HepG2 (cell line): ENCODE data around the gene ZNF772. TPM values are rescaled to one million over a fixed set of nuclear protein-coding genes. Genes with fewer than 3 reads are reported as not detected.

Source experiments
- BATF2 ChIP-seq: sonication (generic); formaldehyde crosslinking; IDR thresholded peaks from 2 replicates; pipeline ENCODE4 v1.8.0; 2022; ENCODE audit warnings: mild to moderate bottlenecking, missing genetic modification reagents, moderate library complexity
- BHLHE40 ChIP-seq: IDR thresholded peaks from 2 replicates; pipeline ENCODE4 v1.6.1; 2011; ENCODE audit warnings: low read length, improper control_type of control experiment
- CBX5 ChIP-seq: sonication (generic); formaldehyde crosslinking; IDR thresholded peaks from 2 replicates; pipeline ENCODE4 v1.4.0; 2020; ENCODE audit warnings: missing genetic modification reagents, borderline replicate concordance
- CENPX ChIP-seq: sonication (generic); formaldehyde crosslinking; IDR thresholded peaks from 2 replicates; pipeline ENCODE4 v1.9.0; 2021; ENCODE audit warnings: mild to moderate bottlenecking, missing genetic modification reagents, moderate library complexity
- ELF4 ChIP-seq: sonication (generic); formaldehyde crosslinking; IDR thresholded peaks from 2 replicates; pipeline ENCODE4 v1.5.0; 2020; ENCODE audit warnings: missing genetic modification reagents, mild to moderate bottlenecking, moderate library complexity, borderline replicate concordance
- FOXK1 ChIP-seq: sonication (generic); formaldehyde crosslinking; IDR thresholded peaks from 2 replicates; pipeline ENCODE4 v1.4.0; 2020; ENCODE audit warnings: low read depth, missing genetic modification reagents, borderline replicate concordance
- FOXM1 ChIP-seq: sonication (generic); formaldehyde crosslinking; IDR thresholded peaks from 2 replicates; pipeline ENCODE4 v1.5.0; 2020; ENCODE audit warnings: missing genetic modification reagents
- FOXP4 ChIP-seq: sonication (generic); formaldehyde crosslinking; IDR thresholded peaks from 2 replicates; pipeline ENCODE4 v1.4.0; 2020; ENCODE audit warnings: missing genetic modification reagents
- HNRNPK ChIP-seq: fragments of 200-400 bp; formaldehyde crosslinking; IDR thresholded peaks from 2 replicates; pipeline ENCODE4 v1.6.1; 2018; ENCODE audit warnings: low read length, low read depth, moderate library complexity, mild to moderate bottlenecking; ENCODE audit not compliant: poor library complexity, severe bottlenecking
- JUNB ChIP-seq: sonication (generic); formaldehyde crosslinking; IDR thresholded peaks from 2 replicates; pipeline ENCODE4 v1.8.0; 2022; ENCODE audit warnings: missing genetic modification reagents, mild to moderate bottlenecking, borderline replicate concordance
- MIER2 ChIP-seq: IDR thresholded peaks from 2 replicates; pipeline ENCODE4 v1.6.1; 2016; ENCODE audit warnings: missing biosample characterization, missing genetic modification reagents
- NR2C2 ChIP-seq: sonication (generic); formaldehyde crosslinking; IDR thresholded peaks from 2 replicates; pipeline ENCODE4 v1.4.0; 2020; ENCODE audit warnings: missing genetic modification reagents, mild to moderate bottlenecking, moderate library complexity, borderline replicate concordance
- PBX2 ChIP-seq: IDR thresholded peaks from 2 replicates; pipeline ENCODE4 v1.6.1; 2016; ENCODE audit warnings: control low read depth
- PHB2 ChIP-seq: fragments of 450-650 bp; IDR thresholded peaks from 2 replicates; pipeline ENCODE4 v1.6.1; 2018; ENCODE audit not compliant: partially characterized antibody
- SNAPC5 ChIP-seq: sonication (generic); formaldehyde crosslinking; IDR thresholded peaks from 2 replicates; pipeline ENCODE4 v1.8.1; 2023; ENCODE audit warnings: mild to moderate bottlenecking, missing genetic modification reagents, borderline replicate concordance
- ZC3H13 ChIP-seq: sonication (generic); formaldehyde crosslinking; IDR thresholded peaks from 2 replicates; pipeline ENCODE4 v1.8.1; 2023; ENCODE audit warnings: mild to moderate bottlenecking, missing genetic modification reagents, moderate library complexity
- ZMYM2 ChIP-seq: sonication (generic); formaldehyde crosslinking; IDR thresholded peaks from 2 replicates; pipeline ENCODE4 v1.8.0; 2022; ENCODE audit warnings: mild to moderate bottlenecking, missing genetic modification reagents
- ZNF260 ChIP-seq: sonication (generic); formaldehyde crosslinking; IDR thresholded peaks from 2 replicates; pipeline ENCODE4 v1.4.0; 2020; ENCODE audit warnings: missing genetic modification reagents, low read depth, mild to moderate bottlenecking, borderline replicate concordance
- ZNF354B ChIP-seq: sonication (generic); formaldehyde crosslinking; IDR thresholded peaks from 2 replicates; pipeline ENCODE4 v1.8.0; 2022; ENCODE audit warnings: mild to moderate bottlenecking, missing genetic modification reagents
- ZNF614 ChIP-seq: IDR thresholded peaks from 2 replicates; pipeline ENCODE4 v1.6.1; 2018; ENCODE audit warnings: missing biosample characterization, missing genetic modification reagents, inconsistent platforms, borderline replicate concordance
- ZNF672 ChIP-seq: sonication (generic); formaldehyde crosslinking; IDR thresholded peaks from 2 replicates; pipeline ENCODE4 v1.8.1; 2022; ENCODE audit warnings: missing genetic modification reagents
- ZNF7 ChIP-seq: IDR thresholded peaks from 2 replicates; pipeline ENCODE4 v1.6.1; 2016; ENCODE audit warnings: missing biosample characterization, missing genetic modification reagents
- ZNF710 ChIP-seq: sonication (generic); formaldehyde crosslinking; IDR thresholded peaks from 2 replicates; pipeline ENCODE4 v1.5.0; 2020; ENCODE audit warnings: mild to moderate bottlenecking, missing genetic modification reagents, borderline replicate concordance
- ZNF816 ChIP-seq: sonication (generic); formaldehyde crosslinking; IDR thresholded peaks from 2 replicates; pipeline ENCODE4 v1.8.0; 2022; ENCODE audit warnings: missing genetic modification reagents, mild to moderate bottlenecking, borderline replicate concordance
- polyA plus RNA-seq, 8 experiments: library from polyadenylated mRNA; depleted of rRNA in 3 of 8; stranded (reverse) in 7 of 8; unstranded in 1 of 8; fragments of >200 nt; fragmentation: Illumina TruSeq in 4 of 8; extraction: Trizol in 4 of 8; gene quantifications; 2 replicates each; pipeline versions ENCODE4 v1.2.1 to v1.2.3, GENCODE V29; 2011 to 2016; ENCODE audit warnings: low read depth in 4 of 8, missing spikeins in 1 of 8, mixed read lengths in 1 of 8; ENCODE audit not compliant: insufficient read depth in 1 of 8
- total RNA-seq, 5 experiments: library from RNA; depleted of rRNA; stranded (reverse); fragments of >200 nt; fragmentation: Illumina TruSeq; extraction: Trizol; gene quantifications; 2 replicates each; pipeline ENCODE4 v1.2.3, GENCODE V29; 2016; ENCODE audit warnings: low read depth in 1 of 5

The ZNF772 gene
- total and polyA plus RNA-seq, 2 of the 13 experiments (the other 11 are each of a cell fraction or from before 2014, with no cell fraction given): 3.1 to 17.2 TPM

GRCh38 chr19:57477191-57478008 lies at the start of gene ZNF772 (continued):
- no peak for TF ChIP-seq HNRNPK
- TF ChIP-seq ZNF672 (CRISPR knock-in tag): no peak
- TF ChIP-seq PHB2: no peak
- TF ChIP-seq ZNF260 (CRISPR knock-in tag): no peak
- peak; percentile 62; the same call in 1 of the 2 replicates for TF ChIP-seq NR2C2
- TF ChIP-seq SNAPC5 (CRISPR knock-in tag): no peak
- TF ChIP-seq CBX5 (CRISPR knock-in tag): peak; percentile 8; the same call in 1 of the 2 replicates
- TF ChIP-seq JUNB: no peak
- TF ChIP-seq ELF4: no peak
- no peak; the same call in 1 of the 2 replicates for TF ChIP-seq ZNF614 (CRISPR knock-in tag)
- TF ChIP-seq ZC3H13 (CRISPR knock-in tag): no peak
- TF ChIP-seq ZNF816 (CRISPR knock-in tag): peak; percentile 43; the same call in 1 of the 2 replicates
- TF ChIP-seq PBX2 (CRISPR knock-in tag): no peak
- no peak for TF ChIP-seq FOXM1 (CRISPR knock-in tag)
- TF ChIP-seq ZNF354B (CRISPR knock-in tag): no peak
- TF ChIP-seq ZNF710 (CRISPR knock-in tag): peak; percentile 70; the same call in 1 of the 2 replicates
- no peak for TF ChIP-seq BHLHE40
- no peak for TF ChIP-seq CENPX
- no peak for TF ChIP-seq ZMYM2 (CRISPR knock-in tag)
- no peak for TF ChIP-seq BATF2 (CRISPR knock-in tag)
- TF ChIP-seq FOXP4 (CRISPR knock-in tag): no peak
- peak; percentile 74; the same call in 1 of the 2 replicates for TF ChIP-seq FOXK1 (CRISPR knock-in tag)
- 0 out of 2 replicates have a peak, but pooled peaks have one; percentile 9 for TF ChIP-seq MIER2 (CRISPR knock-in tag)
- TF ChIP-seq ZNF7 (CRISPR knock-in tag): no peak
